HG03520 (cell line): ENCODE results near the gene KAT2B.

Source experiments
- ATAC-seq: cut with Tn5 transposase; IDR thresholded peaks from one replicate; pipeline ENCODE4 v1.9.1; 2021; ENCODE audit warnings: mild to moderate bottlenecking, moderate library complexity; ENCODE audit not compliant: unreplicated experiment

Gene KAT2B

GRCh38 chr3:20141316-20141715 is 101.1 kb downstream of the KAT2B start:
- ATAC-seq: no peak

DNA sequence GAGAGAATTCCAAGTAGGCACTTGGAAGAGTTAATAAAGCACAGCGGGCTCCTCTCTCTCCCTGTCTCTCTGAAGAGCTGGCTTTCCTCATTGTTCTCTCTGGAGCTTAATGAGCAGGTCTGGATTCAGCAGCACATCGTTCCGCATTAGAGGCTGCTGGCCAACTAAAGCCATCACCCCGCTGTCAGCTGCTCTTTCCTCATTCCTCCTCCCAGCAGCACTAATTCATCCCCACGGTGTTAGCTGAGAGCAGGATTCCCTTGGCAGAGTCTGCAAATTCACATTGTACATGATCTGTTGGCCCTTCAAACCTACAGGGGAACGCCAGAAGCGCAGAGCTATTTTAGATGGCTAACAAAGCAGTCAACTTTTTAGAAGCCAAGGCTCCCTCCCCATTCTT is 101.6 kb downstream of the KAT2B start:
- no peak for ATAC-seq

DNA sequence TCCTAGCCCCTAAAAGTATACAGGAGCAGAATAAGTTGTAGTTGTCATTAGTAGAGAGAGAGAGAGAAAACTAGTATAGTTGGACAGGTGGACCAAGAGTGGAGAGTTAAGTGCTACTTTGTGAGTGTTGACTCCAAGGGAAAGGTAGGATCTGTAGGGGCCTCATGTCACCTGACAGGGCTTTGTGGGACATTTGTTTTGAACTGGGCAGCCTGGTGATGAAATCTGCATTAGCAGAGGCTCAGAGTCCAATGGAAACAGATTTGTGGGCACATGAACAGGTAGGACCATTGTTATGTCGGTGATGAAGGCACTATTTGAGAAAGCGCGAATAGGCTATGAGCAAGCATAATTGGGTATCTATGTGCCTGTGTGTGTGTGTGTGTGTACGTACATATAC is 102.3 kb downstream of the KAT2B start:
- ATAC-seq: no peak

GRCh38 chr3:20143519-20143918 is 103.3 kb downstream of the KAT2B start:
- ATAC-seq: no peak

- no peak for ATAC-seq
Measured at GRCh38 chr3:20145874-20146273, 105.6 kb downstream of the KAT2B start.

DNA sequence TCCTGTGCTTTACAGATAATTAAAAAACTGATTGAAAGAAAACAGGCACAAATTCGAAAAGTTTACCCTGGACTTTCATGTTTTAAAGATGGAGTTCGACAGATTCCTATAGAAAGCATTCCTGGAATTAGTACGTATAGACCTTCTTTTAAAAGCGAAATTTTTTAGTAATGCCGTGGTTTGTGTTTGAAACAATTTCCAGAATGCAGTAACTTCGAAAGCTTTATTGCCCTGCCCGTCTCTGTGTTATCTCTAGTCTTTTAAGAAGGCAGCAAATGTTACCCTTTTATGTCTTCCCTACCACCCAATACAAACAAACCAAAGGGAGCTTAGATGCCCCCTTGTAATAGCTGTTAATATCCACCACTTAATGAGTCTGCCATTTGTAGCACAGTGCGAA is 106.1 kb downstream of the KAT2B start:
- no peak for ATAC-seq

- ATAC-seq: no peak
Measured at GRCh38 chr3:20147361-20147760, 107.1 kb downstream of the KAT2B start.

DNA sequence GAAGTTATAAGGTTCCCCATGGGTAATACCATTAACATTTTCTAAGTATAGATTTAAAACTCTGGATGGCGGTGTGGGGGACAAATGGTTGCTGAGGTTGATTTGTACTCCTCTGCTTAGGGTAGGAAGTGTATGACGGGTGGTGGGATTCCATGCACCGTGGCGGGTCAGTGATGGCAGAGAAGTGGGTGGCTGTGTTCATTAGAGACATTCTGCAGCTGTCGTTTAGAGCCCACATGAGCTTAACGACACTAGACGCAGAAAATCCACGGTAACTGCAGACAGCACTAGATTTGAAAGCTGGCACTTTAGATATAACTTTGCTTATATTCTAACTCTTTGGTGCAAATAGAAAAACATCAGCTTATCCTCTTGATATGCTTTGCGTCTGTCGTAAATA is 108.2 kb downstream of the KAT2B start:
- ATAC-seq: no peak

DNA sequence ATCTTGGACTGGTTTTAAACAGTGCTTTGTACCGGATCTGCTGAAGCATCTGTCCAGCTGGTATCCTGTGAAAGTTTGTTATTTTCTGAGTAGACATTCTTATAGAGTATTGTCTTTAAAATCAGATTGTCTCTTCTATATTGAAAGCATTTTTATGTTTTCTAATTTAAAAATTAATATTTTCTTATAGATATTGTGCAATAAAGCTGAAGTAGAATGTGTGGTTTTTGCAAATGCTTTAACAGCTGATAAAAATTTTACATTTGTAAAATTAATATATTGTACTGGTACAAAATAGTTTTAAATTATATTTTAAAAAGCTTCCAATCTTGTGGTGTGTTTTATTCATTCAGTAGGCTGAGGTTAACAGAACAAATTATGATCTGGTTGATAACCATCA is 113.8 kb downstream of the KAT2B start:
- ATAC-seq: no peak

DNA sequence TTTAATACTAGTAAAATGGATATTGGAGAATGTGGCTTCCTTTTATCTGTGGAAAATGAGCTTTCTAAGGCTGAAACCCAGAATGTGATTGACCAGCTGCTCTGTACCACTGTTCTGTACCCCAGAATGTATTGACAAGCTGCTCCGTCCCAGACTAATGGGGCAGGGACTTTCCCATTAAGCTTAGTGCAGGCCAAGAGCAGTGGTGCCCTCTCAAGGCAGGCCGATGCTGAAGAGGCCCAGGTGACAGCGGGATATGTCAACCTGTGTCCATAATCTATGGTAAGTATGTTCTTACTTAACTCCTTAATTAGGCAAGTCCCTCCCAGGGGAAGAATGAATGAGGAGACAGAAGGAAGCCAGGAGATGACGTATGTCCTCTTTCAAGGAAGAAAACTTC is 114.7 kb downstream of the KAT2B start:
- no peak for ATAC-seq

GRCh38 chr3:20160230-20160629 is 120.0 kb downstream of the KAT2B start:
- no peak for ATAC-seq

- ATAC-seq: no peak
Measured at GRCh38 chr3:20161714-20162113, 121.5 kb downstream of the KAT2B start.

DNA sequence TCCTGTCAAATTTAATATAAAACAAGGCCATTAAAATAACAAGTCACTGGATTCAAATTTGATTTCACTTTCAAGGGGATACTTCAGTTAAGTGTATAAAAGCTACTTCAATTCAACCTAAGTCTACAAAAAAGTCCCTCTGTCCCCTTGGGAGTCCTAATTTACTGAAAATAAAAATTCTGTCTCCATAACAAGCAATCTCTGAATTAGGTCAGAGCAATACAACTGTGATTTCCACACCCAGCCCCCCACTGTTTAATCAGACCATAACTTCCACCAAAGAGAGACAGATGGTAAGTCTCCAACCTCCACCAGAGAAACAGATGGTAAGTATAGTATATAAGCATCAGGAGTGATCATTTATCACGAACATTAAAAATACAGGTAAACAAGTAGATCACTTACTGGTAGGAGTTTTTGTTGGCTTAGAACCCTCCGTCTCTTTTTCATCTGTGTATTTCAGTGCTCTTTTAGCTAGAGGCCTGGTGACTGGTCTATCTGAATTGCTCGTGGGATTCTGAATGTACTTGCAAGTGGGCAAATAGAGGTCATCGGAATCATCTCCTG is 133.7 kb downstream of the KAT2B start:
- no peak for ATAC-seq

GRCh38 chr3:20181276-20181675 is 141.0 kb downstream of the KAT2B start:
- no peak for ATAC-seq

- ATAC-seq: no peak
Measured at GRCh38 chr3:20182206-20182605, 142.0 kb downstream of the KAT2B start.

DNA sequence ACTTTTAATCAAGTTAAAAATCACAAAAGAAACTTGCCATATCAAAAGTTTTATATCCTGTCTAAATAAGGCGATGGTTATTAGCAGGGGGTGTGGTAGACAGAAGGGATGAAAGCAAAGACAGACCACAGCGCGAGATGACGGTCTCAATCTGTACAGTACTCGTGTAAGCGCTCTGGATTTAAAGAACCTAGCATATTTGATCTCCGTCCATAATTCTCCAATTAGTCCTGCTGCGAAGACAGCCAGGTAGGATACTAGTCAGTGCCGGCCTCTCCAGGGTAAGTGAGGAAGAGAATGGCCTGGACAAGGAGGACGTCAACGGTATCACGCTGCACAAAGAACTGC is 145.1 kb downstream of the KAT2B start:
- ATAC-seq: peak; percentile 7

DNA sequence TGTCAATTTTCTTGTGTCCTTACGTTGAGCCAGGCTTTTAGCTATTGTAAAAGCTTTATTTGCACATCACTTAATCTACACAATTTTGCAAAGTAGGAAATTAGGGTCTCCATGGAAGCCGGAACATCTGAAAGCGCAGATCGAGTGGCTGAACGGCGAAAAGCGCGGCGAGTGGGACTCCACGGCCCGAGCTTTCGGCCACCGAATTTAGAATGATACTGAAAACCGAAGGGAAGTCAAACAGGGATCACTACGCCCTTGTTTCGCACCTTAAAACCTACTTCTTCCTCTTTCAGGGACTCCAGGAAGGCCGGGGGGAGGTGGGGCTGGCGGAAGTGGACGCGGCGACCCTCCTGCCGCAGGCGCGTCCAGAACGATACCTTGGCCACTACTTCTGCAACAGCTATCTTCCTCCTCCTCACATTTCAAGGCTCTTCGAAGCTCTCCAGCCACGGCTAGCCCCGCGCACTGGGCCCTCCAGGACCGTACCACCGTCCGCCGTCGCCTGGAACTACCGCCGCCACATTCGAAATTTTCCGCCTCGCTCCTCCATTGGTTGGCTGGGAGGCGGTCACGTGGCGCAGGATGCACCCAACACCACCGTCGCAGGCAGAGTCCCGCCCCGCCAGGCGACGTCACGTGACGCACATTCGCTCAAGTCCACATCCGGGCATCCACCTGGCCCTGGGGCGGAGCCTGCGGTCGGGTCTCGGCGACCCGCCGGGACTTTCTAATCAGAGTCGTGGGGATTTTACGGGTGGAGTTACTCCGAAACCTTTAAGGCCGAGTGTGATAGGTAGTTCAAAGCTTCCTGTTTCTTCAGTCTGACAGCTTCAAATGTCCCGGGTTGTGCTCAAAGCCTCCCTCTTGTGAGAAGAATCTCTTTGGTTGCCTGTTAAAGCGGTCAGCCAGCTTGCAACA is 145.7 kb downstream of the KAT2B start, which contains the start of gene SGO1:
TSS of gene SGO1 (minus strand) at position 528 of the 921 bp plus-strand sequence. CDS start 2,179 bp downstream, outside the sequence.
- ATAC-seq: peak; percentile 94

GRCh38 chr3:20186600-20187004 is 146.4 kb downstream of the KAT2B start:
- ATAC-seq: peak; percentile 5

GRCh38 chr3:20190991-20191390 is 150.7 kb downstream of the KAT2B start:
- no peak for ATAC-seq

- peak; percentile 74 for ATAC-seq
Measured at GRCh38 chr3:20194793-20195460, 154.7 kb downstream of the KAT2B start.

DNA sequence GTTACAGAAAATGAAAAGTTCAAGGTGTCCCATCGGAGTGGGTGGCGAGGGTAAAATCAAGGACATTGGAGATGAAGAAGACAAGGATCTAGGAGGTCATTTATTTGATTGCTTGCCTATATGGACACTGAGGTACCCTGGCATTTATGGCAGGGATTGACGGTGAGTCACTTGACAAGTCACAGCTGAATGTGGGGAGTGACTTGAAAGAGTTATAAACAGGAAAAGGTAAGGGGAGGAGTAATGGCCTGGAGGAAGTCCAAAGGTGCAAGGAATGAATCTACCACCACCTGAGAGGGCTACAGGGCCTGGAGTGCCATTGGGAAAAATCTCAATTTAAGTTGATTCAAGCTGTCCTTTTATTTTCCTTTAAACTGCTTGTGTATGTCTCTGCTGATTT is 157.5 kb downstream of the KAT2B start:
- ATAC-seq: no peak

- ATAC-seq: no peak
Measured at GRCh38 chr3:20201143-20201542, 160.9 kb downstream of the KAT2B start.
